ENCODE measurements around the gene TLK1.

DNA sequence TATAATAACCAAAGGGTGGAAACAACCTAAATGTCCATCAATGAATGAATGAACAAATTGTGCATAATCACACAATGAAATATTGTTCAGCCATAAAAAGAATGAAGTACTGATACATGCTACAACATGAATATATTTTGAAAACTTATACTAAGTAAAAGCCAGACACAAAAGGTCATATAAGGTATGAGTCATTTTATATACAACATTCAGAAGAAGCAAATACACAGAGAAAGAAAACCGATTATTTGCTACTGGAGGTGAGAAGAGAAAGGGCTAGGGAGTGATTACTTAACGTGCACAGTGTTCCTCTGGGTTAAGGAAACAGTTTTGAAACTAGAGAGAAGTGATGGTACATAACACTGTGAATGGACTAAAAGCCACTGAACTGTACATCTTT, 126.4 kb downstream of the TLK1 start:
- TF ChIP-seq, protein P1, sequence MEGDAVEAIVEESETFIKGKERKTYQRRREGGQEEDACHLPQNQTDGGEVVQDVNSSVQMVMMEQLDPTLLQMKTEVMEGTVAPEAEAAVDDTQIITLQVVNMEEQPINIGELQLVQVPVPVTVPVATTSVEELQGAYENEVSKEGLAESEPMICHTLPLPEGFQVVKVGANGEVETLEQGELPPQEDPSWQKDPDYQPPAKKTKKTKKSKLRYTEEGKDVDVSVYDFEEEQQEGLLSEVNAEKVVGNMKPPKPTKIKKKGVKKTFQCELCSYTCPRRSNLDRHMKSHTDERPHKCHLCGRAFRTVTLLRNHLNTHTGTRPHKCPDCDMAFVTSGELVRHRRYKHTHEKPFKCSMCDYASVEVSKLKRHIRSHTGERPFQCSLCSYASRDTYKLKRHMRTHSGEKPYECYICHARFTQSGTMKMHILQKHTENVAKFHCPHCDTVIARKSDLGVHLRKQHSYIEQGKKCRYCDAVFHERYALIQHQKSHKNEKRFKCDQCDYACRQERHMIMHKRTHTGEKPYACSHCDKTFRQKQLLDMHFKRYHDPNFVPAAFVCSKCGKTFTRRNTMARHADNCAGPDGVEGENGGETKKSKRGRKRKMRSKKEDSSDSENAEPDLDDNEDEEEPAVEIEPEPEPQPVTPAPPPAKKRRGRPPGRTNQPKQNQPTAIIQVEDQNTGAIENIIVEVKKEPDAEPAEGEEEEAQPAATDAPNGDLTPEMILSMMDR (IDR thresholded peaks at IDR 0.05) = no peak
- TF ChIP-seq EP300 (IDR thresholded peaks at IDR 0.05) = no peak
